Measurements from ENCODE around the gene DNAI4.
"Not testable (repeated sequence)": the region's sequence is repeated elsewhere in the genome, so short reads cannot be mapped to it uniquely, and the experiment has no call there.

The DNAI4 gene

DNA sequence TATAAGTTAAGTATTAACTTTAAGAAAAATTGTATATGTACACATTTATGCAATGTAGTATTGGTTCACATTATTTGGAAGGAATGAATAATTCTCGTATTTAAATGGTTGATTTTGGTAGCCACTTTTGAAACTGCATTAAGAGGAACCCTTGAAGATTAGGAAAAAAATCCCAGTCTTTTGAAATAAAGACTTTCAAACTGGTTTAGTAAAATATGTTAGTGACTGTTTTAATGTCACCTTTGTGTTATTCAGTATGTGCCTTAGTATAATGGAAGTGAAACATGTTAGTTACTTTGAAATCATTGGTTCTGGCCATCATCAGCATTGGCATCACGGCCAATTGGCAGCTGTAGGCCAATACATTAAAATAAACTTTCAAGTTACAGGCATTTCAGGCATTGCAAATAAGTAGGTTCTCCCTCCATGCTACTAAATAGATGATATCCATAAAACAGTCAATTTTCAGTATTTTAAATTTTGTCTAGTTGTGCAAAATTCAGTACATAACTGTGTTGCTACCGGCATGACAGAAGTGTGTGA is 4.6 kb upstream of the DNAI4 start:
- DNase-seq, result no peak

- no peak for DNase-seq
Measured at GRCh38 chr1:66927528-66927927, 2.9 kb upstream of the DNAI4 start.

DNA sequence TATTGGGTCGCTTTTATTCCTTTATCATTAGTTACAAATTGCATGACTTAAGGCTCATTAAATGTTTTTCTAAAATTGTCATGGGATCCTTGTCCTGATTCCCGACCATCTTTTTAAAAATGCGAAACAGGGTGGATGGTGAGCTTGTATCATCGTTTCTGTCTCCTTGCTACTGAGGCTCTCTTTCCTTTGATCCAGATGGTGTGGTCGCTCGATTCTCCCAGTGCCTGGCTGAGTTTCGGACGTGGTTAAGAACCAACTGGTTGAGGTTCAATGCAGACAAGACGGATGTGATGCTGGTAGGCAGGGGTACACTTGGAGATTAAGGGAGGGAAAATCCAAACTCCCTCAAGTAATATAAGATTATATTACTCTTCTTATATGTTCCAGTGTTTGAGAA is 1.3 kb upstream of the DNAI4 start:
- no peak for DNase-seq

GRCh38 chr1:66925558-66925910 is 878 bp upstream of the DNAI4 start:
- DNase-seq, result no peak

- DNase-seq, result no peak
Measured at GRCh38 chr1:66920543-66920942, 4.1 kb downstream of the DNAI4 start.

DNA sequence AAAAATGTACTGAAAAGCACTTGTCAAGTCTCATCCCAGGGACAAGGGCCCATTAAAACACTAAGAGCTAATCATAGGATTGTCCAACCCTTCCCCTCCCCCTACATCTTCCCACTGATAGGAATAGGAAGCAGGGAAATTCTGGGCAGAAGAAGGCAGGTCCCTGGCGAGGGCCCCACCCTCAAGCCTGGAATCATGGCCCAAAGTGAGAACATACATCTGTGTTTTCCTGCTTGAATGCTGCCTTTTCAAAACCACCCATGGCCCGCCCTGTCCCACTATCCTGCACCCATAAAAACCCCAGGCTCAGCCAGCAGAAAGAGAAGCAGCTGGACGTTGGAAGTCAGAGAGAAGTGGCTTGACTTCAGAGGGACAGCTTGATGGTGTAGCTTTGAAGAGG is 4.8 kb downstream of the DNAI4 start:
- DNase-seq, result no peak

- no peak for DNase-seq
Measured at GRCh38 chr1:66919063-66919462, 5.6 kb downstream of the DNAI4 start.

GRCh38 chr1:66917476-66917875 is 7.2 kb downstream of the DNAI4 start:
- no peak for DNase-seq

DNA sequence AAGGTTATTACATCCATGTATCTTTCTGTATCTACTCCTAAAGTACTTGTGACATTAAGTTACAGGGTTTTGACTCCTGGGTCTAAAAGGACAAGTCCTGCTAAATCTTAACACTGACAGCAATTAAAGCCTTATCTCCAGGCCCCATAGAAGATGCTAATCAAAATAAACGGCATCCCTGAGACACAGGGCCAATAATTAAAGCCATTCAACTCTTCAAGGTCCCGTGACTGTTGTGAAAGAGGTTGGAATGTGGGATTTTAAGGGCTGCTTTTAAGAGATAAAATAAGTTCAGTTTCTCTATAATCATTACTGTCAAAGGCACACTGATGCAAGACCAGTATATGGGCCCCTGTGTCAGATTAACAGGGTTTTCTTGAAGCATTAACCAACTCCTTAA is 8.3 kb downstream of the DNAI4 start:
- no peak for DNase-seq

DNA sequence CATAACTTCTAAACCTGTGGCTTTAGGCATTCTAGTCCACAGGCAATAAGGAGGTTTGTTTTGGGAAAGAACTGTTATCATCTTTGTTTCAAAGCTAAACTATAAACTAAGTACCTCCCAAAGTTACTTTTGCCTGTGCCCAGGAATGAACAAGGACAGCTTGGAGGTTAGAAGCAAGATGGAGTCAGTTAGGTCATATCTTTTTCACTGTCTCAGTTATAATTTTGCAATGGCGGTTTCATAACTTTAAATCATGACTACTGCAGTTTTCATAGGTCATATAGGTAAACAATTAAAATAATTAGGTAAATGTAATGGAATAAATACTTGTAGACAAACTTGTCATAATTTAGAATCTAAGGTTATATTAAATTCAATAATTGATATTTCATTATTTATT is 9.5 kb downstream of the DNAI4 start:
- not testable (repeated sequence) for DNase-seq

DNA sequence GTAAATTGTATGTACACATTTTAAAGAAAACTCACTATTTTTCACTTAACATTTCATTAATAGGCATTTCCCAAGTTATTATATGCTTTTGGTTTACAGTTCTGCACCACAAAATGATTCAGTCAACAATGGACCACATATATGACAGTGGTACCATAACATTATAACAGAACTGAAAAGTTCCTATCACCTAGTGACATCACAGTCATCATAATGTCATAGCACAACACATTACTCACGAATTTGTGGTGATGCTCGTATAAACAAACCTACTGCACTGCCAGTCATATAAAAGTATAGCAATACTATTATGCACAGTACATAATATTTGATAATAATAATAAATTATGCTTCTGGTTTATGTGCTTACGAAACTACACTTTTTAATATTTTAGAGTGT is 30.9 kb downstream of the DNAI4 start:
- no peak for DNase-seq

- DNase-seq, result no peak
Measured at GRCh38 chr1:66890621-66891020, 34.0 kb downstream of the DNAI4 start.

GRCh38 chr1:66889030-66889429 is 35.6 kb downstream of the DNAI4 start:
- no peak for DNase-seq

DNA sequence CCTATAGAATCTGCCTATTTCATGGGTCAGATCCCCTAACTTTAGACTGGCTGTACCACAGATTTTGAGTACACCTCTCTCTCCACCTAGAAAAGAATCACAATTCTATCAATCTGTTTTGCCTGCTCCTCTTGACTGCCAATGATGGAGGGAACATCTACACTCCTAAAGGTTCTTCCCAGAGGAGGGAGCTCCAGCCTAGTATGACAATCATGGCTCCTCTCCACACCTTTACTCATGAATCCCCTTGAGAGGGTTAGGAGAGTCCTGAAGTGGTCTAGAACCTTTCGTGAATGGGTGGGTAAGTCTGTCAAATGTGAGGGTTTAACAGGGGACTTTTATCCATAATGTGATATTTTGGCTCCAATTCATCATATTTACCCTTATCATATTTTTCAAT is 48.0 kb downstream of the DNAI4 start:
- no peak for DNase-seq

DNA sequence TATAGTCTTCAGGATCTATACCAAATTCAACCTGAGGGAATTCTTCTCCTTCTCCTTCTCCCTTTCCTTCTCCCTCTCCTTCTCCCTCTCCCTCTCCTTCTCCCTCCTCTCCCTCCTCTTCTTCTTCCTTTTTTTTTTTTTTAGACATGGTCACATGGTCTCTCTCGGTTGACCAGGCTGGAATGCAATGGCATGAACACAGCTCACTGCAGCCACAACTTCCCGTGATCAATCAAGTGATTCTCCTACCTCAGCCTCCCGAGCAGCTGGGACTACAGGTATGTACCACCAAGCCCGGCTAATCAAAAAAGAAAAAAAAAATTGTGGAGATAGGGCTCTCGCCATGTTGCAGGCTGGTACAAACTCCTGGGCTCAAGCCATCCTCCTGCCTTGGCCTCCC is 51.5 kb downstream of the DNAI4 start:
- no peak for DNase-seq

GRCh38 chr1:66872024-66872423 is 52.6 kb downstream of the DNAI4 start:
- not testable (repeated sequence) for DNase-seq

GRCh38 chr1:66867501-66867900 is 57.2 kb downstream of the DNAI4 start:
- DNase-seq, result no peak

DNA sequence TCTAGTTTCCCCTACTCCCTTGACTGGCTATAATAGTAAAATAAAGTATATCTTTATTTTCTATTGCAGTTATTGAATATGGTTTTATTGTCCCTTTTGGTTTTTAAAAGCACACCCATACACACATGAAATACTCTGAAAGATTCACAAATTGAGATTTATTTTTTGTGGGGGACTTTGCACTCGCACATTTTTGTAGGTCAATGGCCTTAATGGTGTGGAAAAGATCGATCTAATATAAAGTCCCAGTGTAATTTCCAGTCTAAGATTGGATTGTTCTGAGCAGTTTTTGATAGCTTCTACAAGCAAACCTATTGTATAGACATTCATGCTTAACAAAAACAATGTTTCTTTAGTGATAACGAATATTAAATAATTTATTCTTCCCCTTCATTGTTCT is 64.1 kb downstream of the DNAI4 start:
- DNase-seq, result no peak

GRCh38 chr1:66853379-66853778 is 71.3 kb downstream of the DNAI4 start:
- DNase-seq, result no peak

- no peak for DNase-seq
Measured at GRCh38 chr1:66852870-66853269, 71.8 kb downstream of the DNAI4 start.

- no peak for DNase-seq
Measured at GRCh38 chr1:66850989-66851388, 73.7 kb downstream of the DNAI4 start.

GRCh38 chr1:66848193-66848592 is 76.5 kb downstream of the DNAI4 start:
- DNase-seq, result no peak

- DNase-seq, result no peak
Measured at GRCh38 chr1:66840929-66841328, 83.7 kb downstream of the DNAI4 start.

GRCh38 chr1:66834926-66835325 is 89.7 kb downstream of the DNAI4 start:
- no peak for DNase-seq

- DNase-seq, result no peak
Measured at GRCh38 chr1:66833112-66833511, 91.5 kb downstream of the DNAI4 start.

All from NCI-H1436 treated with DMSO at 0.1 percent for 48 hours (cell line).